ENCODE data around the gene TYK2. TPM values are rescaled to one million over a fixed set of nuclear protein-coding genes. Genes with fewer than 3 reads are reported as not detected.
A peak's percentile ranks its signal among the peaks of the same experiment; 100 is the strongest.

TYK2 gene
- total RNA-seq, 4 donors from 2014 or later: 22.0 to 112 (median 67.8) TPM

DNA sequence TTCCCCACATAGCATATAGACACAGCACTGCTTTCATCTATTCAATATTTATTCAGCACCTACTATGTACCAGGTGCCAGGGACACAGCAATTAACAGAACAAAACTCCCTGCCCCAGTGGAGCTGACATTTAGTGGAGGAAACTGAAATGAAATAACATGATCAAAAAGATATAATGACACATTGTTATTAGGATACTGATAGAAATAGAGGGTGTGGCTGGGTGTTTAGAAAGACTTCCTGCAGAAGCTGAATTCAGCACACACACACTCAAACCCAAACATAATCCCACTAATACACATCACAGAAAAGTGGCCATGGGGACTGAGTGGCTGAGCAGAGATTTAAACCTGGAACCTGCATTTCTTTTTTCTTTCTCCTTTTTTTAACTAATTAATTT lies 26.7 kb upstream of the TYK2 start:
- H3K4me3 ChIP-seq: no peak overlapping the region
- no peak overlapping the region for H3K27ac ChIP-seq
- TF ChIP-seq, protein P1, sequence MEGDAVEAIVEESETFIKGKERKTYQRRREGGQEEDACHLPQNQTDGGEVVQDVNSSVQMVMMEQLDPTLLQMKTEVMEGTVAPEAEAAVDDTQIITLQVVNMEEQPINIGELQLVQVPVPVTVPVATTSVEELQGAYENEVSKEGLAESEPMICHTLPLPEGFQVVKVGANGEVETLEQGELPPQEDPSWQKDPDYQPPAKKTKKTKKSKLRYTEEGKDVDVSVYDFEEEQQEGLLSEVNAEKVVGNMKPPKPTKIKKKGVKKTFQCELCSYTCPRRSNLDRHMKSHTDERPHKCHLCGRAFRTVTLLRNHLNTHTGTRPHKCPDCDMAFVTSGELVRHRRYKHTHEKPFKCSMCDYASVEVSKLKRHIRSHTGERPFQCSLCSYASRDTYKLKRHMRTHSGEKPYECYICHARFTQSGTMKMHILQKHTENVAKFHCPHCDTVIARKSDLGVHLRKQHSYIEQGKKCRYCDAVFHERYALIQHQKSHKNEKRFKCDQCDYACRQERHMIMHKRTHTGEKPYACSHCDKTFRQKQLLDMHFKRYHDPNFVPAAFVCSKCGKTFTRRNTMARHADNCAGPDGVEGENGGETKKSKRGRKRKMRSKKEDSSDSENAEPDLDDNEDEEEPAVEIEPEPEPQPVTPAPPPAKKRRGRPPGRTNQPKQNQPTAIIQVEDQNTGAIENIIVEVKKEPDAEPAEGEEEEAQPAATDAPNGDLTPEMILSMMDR (IDR thresholded peaks at IDR 0.05): no peak
- no peak for TF ChIP-seq POLR2A (IDR thresholded peaks at IDR 0.05)
- H3K9me3 ChIP-seq: no peaks in the 10 kb centered on the region
- DNase-seq: no peak
- intact Hi-C loops (cut with DNase I; ENCODE audit: low total_unique reads): no loop called here
- peaks cover 4 to 10% of the 10 kb centered on the region in 2 donors for H3K27me3 ChIP-seq
- peaks cover 0 to 9% of the 10 kb centered on the region in 2 donors for H3K4me1 ChIP-seq
- no peaks in the 10 kb centered on the region for H3K36me3 ChIP-seq

DNA sequence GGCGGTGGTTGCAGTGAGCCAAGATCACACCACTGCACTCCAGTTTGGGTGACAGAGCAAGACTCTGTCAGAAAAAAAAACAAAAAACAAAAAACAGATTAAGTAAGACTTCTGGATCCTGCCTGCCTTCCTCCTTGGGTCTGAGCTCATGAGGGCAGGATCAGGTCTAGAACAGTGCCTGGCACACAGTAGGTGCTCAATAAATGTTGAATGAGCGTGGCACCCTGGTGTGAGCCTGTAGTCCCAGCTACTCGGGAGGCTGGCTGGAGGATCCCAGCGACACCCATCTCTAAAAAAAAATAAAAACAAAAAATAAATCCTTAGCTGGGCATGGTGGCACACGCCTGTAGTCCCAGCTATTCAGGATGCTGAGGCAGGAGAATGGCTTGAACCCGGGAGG lies 25.8 kb upstream of the TYK2 start:
- Histone ChIP-seq H3K4me3 (no peak overlapping the region), H3K9me3 (no peaks in the 10 kb centered on the region), H3K27me3 (peaks cover 4 to 10% of the 10 kb centered on the region in 2 donors), H3K27ac (no peak overlapping the region), H3K36me3 (no peaks in the 10 kb centered on the region), H3K4me1 (peaks cover 0 to 13% of the 10 kb centered on the region in 2 donors)
- TF ChIP-seq, protein P1 (IDR thresholded peaks at IDR 0.05): no peak
- TF ChIP-seq POLR2A (IDR thresholded peaks at IDR 0.05): no peak
- intact Hi-C loops (cut with DNase I; ENCODE audit: low total_unique reads): no loop called here
- DNase-seq: no peak

DNA sequence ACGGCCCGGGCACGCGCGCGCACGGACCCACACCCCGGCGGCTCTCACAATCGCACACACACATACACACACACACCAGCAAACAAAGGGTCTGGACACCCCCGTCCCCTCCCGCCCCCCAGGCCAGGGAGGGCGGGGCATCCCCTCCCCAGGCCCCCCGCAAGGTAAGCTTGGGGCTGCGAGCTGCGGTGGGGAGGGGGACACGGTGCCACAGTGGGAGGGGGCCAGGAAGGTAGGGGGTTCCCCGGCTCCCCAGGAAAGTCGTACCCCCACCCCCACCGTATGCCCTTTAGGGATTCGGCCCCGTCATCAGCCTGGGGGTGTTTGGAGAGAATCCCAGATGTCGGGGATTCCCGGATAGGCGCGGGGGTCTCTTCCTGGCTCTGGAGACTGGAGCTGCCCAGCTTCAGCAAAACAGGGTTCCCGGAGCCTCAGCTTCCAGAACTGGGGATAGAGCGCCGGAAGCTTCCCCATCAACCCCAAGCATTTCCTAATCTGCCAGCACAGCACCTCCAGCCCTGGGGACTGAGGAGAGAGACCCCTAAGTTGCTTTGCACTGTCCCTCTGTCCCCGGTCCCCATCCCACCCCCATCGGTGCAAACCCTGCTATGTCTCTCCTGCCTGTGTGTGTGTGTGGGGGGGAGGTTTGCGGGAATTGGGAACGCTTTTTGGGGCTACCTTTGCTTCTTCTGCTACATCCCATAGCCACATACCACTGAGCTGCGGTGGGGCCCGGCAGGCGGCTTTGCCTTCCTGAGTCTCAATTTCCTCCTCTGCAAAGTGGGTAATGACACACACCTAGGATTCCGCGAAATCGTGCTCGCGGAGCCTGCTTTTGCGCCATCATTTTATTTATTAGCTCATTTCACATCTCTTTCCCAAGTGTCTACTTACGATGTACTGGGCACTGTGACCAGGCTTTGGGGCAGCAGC lies 24.8 kb upstream of the TYK2 start:
- Histone ChIP-seq H3K27ac (no peak overlapping the region), H3K4me1 (peaks cover 0 to 13% of the 10 kb centered on the region in 2 donors), H3K9me3 (no peaks in the 10 kb centered on the region), H3K27me3 (peaks cover 4 to 10% of the 10 kb centered on the region in 2 donors), H3K4me3 (peak overlapping the region; percentile 67 to 95), H3K36me3 (no peaks in the 10 kb centered on the region)
- no peak for TF ChIP-seq POLR2A (IDR thresholded peaks at IDR 0.05)
- TF ChIP-seq, protein P1 (IDR thresholded peaks at IDR 0.05): no peak
- intact Hi-C loops (cut with DNase I; ENCODE audit: low total_unique reads): no loop called here
- no peak for DNase-seq

DNA sequence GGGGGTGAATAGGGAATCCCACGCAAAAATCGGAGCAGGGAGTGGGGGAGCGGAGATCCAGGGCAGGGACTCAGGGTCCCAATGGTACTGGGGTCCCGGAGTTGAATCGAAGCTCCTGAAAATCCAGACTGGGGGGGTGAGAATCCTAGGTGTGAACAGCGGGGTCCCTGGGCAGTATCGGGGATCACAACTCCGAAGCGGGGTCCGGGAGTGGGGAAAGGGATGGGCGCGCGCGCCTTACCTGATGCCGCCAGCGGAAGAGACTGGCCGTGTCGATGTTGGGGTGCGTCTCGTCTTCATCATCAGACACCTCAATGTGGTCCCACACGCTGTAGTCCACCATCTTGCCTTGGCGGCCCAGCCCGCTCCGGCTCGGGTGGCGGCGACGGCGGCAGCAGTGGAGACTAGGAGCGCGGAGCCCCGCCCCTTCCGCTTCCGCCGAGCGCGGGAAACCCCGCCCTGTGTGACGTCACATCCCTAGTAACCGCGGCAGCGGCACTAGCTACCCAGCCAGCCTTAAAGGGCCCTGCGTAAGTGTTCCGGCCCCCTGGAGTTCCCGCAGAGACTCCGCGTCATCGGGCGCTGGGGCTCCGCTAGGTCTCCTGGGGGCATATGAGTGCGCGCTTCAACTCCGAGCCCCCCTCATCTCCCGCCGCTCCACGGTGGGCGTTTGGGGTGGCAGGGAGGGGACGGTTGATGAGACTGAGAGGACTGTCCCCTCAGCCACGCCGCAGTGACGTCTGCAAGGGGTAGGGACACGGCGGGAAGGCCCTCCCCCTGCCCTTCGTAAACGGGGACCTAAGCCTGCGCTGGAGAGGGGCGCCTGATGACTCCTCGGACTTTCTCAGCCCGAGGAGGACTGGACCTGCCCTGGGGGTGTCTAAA lies 23.0 kb upstream of the TYK2 start, which contains the start of gene CDC37:
CDC37 (minus strand) TSS at position 406 of the 885 bp plus-strand sequence; CDS start at position 343, 63 bp downstream.
- H3K27ac ChIP-seq: peak within 1 kb of the TSS; percentile 68
- H3K4me1 ChIP-seq: peaks cover 0 to 13% of the 10 kb centered on the region in 2 donors
- TF ChIP-seq POLR2A (IDR thresholded peaks at IDR 0.05): peak; percentile 48 to 85
- TF ChIP-seq, protein P1 (IDR thresholded peaks at IDR 0.05): peak in 1 of 4 experiments; percentile 1
- no peaks in the 10 kb centered on the region for H3K36me3 ChIP-seq
- peaks cover 4 to 10% of the 10 kb centered on the region in 2 donors for H3K27me3 ChIP-seq
- H3K9me3 ChIP-seq: no peaks in the 10 kb centered on the region
- DNase-seq: peak; percentile 95 to 98
- intact Hi-C loops (cut with DNase I; ENCODE audit: low total_unique reads): no loop called here
- H3K4me3 ChIP-seq: peak within 1 kb of the TSS; percentile 67 to 95
